Skeletal muscle satellite cell (primary cell): ENCODE results near the gene PSORS1C2. TPM values are rescaled to one million over a fixed set of nuclear protein-coding genes. Genes with fewer than 3 reads are reported as not detected.
"Not testable (repeated sequence)": the region's sequence is repeated elsewhere in the genome, so short reads cannot be mapped to it uniquely, and the experiment has no call there.

Source experiments
- H3K27me3 ChIP-seq: 2 replicates; pipeline ENCODE4 v1.7.0; 2013; ENCODE audit warnings: low read length; ENCODE audit not compliant: control insufficient read depth, insufficient read depth
- H3K36me3 ChIP-seq: 2 replicates; pipeline ENCODE4 v1.7.0; 2013; ENCODE audit warnings: mild to moderate bottlenecking, control low read depth, low read length; ENCODE audit not compliant: insufficient read depth
- H3K4me1 ChIP-seq: 2 replicates; pipeline ENCODE4 v1.7.0; 2013; ENCODE audit warnings: low read length; ENCODE audit not compliant: control insufficient read depth, insufficient read depth
- H3K4me2 ChIP-seq: 2 replicates; pipeline ENCODE4 v1.7.0; 2013; ENCODE audit warnings: mild to moderate bottlenecking, low read length
- H3K4me3 ChIP-seq: 2 replicates; pipeline ENCODE4 v1.7.0; 2013; ENCODE audit warnings: low read length
- H3K9ac ChIP-seq: 2 replicates; pipeline ENCODE4 v1.7.0; 2013; ENCODE audit warnings: mild to moderate bottlenecking, low read depth, low read length, moderate library complexity
- H3K9me3 ChIP-seq: replicated peaks from 2 replicates; pipeline ENCODE4 v1.7.0; 2013; ENCODE audit warnings: mild to moderate bottlenecking, control low read depth, low read length
- total RNA-seq: library from RNA; depleted of rRNA; stranded (reverse); fragments of >200 nt; gene quantifications from 2 replicates; pipeline ENCODE4 v1.2.3, GENCODE V29; 2012; rRNA removed

Gene PSORS1C2
- total RNA-seq = not detected in 2 replicates

- Histone ChIP-seq H3K27me3 (no peaks in the 10 kb centered on the region), H3K4me3 (no peak within 1 kb of the TSS), H3K36me3 (peaks cover 13% of the 10 kb centered on the region), H3K9me3 (no peaks in the 10 kb centered on the region), H3K9ac (no peak within 1 kb of the TSS), H3K4me1 (peaks cover 9% of the 10 kb centered on the region), H3K4me2 (peak within 1 kb of the TSS; percentile 92)
These were observed at the start of gene PSORS1C2 for GRCh38 chr6:31138982-31139381. PSORS1C2 (minus strand) TSS chr6:31139066; CDS start chr6:31139026, 40 bp downstream.

- no peak overlapping the region for H3K9ac ChIP-seq
These were observed 48.9 kb upstream of the PSORS1C2 start for GRCh38 chr6:31187780-31188194.

GRCh38 chr6:31186052-31186734 lies 47.3 kb upstream of the PSORS1C2 start:
- no peaks in the 10 kb centered on the region for H3K36me3 ChIP-seq
- peak overlapping the region; percentile 81 for H3K9ac ChIP-seq
- peak overlapping the region; percentile 78 for H3K4me2 ChIP-seq
- peak overlapping the region; percentile 61 for H3K4me3 ChIP-seq
- peaks cover 13% of the 10 kb centered on the region for H3K4me1 ChIP-seq
- H3K27me3 ChIP-seq = no peaks in the 10 kb centered on the region
- H3K9me3 ChIP-seq = no peaks in the 10 kb centered on the region

More at GRCh38 chr6:31187780-31188194, 48.9 kb upstream of the PSORS1C2 start:
- Histone ChIP-seq H3K27me3 (no peaks in the 10 kb centered on the region), H3K4me1 (peaks cover 13% of the 10 kb centered on the region), H3K36me3 (no peaks in the 10 kb centered on the region), H3K4me3 (no peak overlapping the region), H3K4me2 (no peak overlapping the region), H3K9me3 (no peaks in the 10 kb centered on the region)

GRCh38 chr6:31185695-31186051 lies 46.8 kb upstream of the PSORS1C2 start:
- H3K27me3 ChIP-seq, H3K36me3 ChIP-seq, H3K9me3 ChIP-seq: not testable (repeated sequence)
- H3K4me3 ChIP-seq = peak overlapping the region; percentile 61
- H3K9ac ChIP-seq = peak overlapping the region; percentile 81
- H3K4me1 ChIP-seq = peaks cover 13% of the 10 kb centered on the region
- peak overlapping the region; percentile 78 for H3K4me2 ChIP-seq

GRCh38 chr6:31183859-31184258 lies 45.0 kb upstream of the PSORS1C2 start:
- not testable (repeated sequence) for H3K4me3 ChIP-seq, H3K9me3 ChIP-seq, H3K27me3 ChIP-seq

GRCh38 chr6:31183287-31183686 lies 44.4 kb upstream of the PSORS1C2 start:
- H3K4me2 ChIP-seq, H3K36me3 ChIP-seq, H3K9me3 ChIP-seq, H3K9ac ChIP-seq, H3K27me3 ChIP-seq, H3K4me3 ChIP-seq: not testable (repeated sequence)
- peaks cover 21% of the 10 kb centered on the region for H3K4me1 ChIP-seq

More at GRCh38 chr6:31183859-31184258, 45.0 kb upstream of the PSORS1C2 start:
- H3K4me2 ChIP-seq, H3K36me3 ChIP-seq, H3K9ac ChIP-seq: not testable (repeated sequence)
- peaks cover 16% of the 10 kb centered on the region for H3K4me1 ChIP-seq

GRCh38 chr6:31180500-31180899 lies 41.6 kb upstream of the PSORS1C2 start:
- no peaks in the 10 kb centered on the region for H3K9me3 ChIP-seq
- H3K4me2 ChIP-seq = no peak overlapping the region
- H3K4me3 ChIP-seq = peak overlapping the region; percentile 30
- H3K9ac ChIP-seq = no peak overlapping the region
- H3K36me3 ChIP-seq = no peaks in the 10 kb centered on the region
- H3K4me1 ChIP-seq = peaks cover 19% of the 10 kb centered on the region
- H3K27me3 ChIP-seq = no peaks in the 10 kb centered on the region

GRCh38 chr6:31179896-31180295 lies 41.0 kb upstream of the PSORS1C2 start:
- no peaks in the 10 kb centered on the region for H3K9me3 ChIP-seq
- no peaks in the 10 kb centered on the region for H3K27me3 ChIP-seq
- H3K4me2 ChIP-seq = no peak overlapping the region
- no peak overlapping the region for H3K4me3 ChIP-seq
- H3K36me3 ChIP-seq = no peaks in the 10 kb centered on the region
- H3K9ac ChIP-seq = no peak overlapping the region
- peaks cover 25% of the 10 kb centered on the region for H3K4me1 ChIP-seq

- H3K4me2 ChIP-seq = no peak overlapping the region
- H3K4me1 ChIP-seq = peaks cover 26% of the 10 kb centered on the region
- no peak overlapping the region for H3K4me3 ChIP-seq
- no peaks in the 10 kb centered on the region for H3K27me3 ChIP-seq
- H3K9me3 ChIP-seq = no peaks in the 10 kb centered on the region
- H3K36me3 ChIP-seq = no peaks in the 10 kb centered on the region
- no peak overlapping the region for H3K9ac ChIP-seq
These were observed 40.1 kb upstream of the PSORS1C2 start for GRCh38 chr6:31179042-31179386.

- H3K36me3 ChIP-seq = no peaks in the 10 kb centered on the region
These were observed 39.5 kb upstream of the PSORS1C2 start for GRCh38 chr6:31178143-31179041.

GRCh38 chr6:31175971-31176370 lies 37.1 kb upstream of the PSORS1C2 start:
- H3K27me3 ChIP-seq = no peaks in the 10 kb centered on the region
- peak overlapping the region; percentile 14 for H3K4me2 ChIP-seq
- no peaks in the 10 kb centered on the region for H3K9me3 ChIP-seq
- no peak overlapping the region for H3K4me3 ChIP-seq
- peak overlapping the region; percentile 20 for H3K9ac ChIP-seq
- H3K36me3 ChIP-seq = no peaks in the 10 kb centered on the region
- peaks cover 29% of the 10 kb centered on the region for H3K4me1 ChIP-seq

More at GRCh38 chr6:31178143-31179041, 39.5 kb upstream of the PSORS1C2 start:
- Histone ChIP-seq H3K27me3 (no peaks in the 10 kb centered on the region), H3K9me3 (no peaks in the 10 kb centered on the region), H3K9ac (no peak overlapping the region), H3K4me3 (no peak overlapping the region), H3K4me2 (no peak overlapping the region), H3K4me1 (peaks cover 28% of the 10 kb centered on the region)
